Measurements from ENCODE around the gene MBNL2. TPM values are rescaled to one million over a fixed set of nuclear protein-coding genes. Genes with fewer than 3 reads are reported as not detected.

Gene MBNL2
- total and polyA plus RNA-seq, 11 donors = 18.5 to 100 (median 81.4) TPM

- WGBS, 4 donors = 61 to 82% (median 73%) methylated on average over 2 of the region's 2 CpGs
- no peak for DNase-seq
- Histone ChIP-seq H3K27ac (peak overlapping the region in 1 of 12 donors; percentile 5), H3K36me3 (peaks cover 0 to 10% (median 2%) of the 10 kb centered on the region in 9 donors), H3K9me3 (no peaks in the 10 kb centered on the region), H3K4me3 (no peak overlapping the region), H3K27me3 (no peaks in the 10 kb centered on the region), H3K4me1 (peaks cover 0 to 86% (median 45%) of the 10 kb centered on the region in 12 donors)
- TF ChIP-seq CTCF (IDR thresholded peaks at IDR 0.05) (no peak), POLR2A (IDR thresholded peaks at IDR 0.05) (no peak)
- intact Hi-C loops (cut with DNase I) = loop anchor here in 3 of 10 donors (10.0 kb wide), 2 partner anchors 56 to 66 kb away; no protein-coding TSS in a partner anchor
- ATAC-seq = no peak
Measured at GRCh38 chr13:97330448-97330847, 108.3 kb downstream of the MBNL2 start.

- no peak for TF ChIP-seq POLR2A (IDR thresholded peaks at IDR 0.05)
- TF ChIP-seq CTCF (IDR thresholded peaks at IDR 0.05) = no peak
- Histone ChIP-seq H3K27me3 (no peaks in the 10 kb centered on the region), H3K36me3 (peaks cover 0 to 29% (median 23%) of the 10 kb centered on the region in 9 donors), H3K4me3 (no peak overlapping the region), H3K27ac (no peak overlapping the region), H3K9me3 (no peaks in the 10 kb centered on the region), H3K4me1 (peaks cover 0 to 77% (median 43%) of the 10 kb centered on the region in 12 donors)
- DNase-seq (no peak), ATAC-seq (peak in 3 of 4 donors; percentile 15 to 54 (median 45))
- intact Hi-C loops (cut with DNase I) = loop anchor here in 3 of 10 donors (10.0 kb wide), 2 partner anchors 58 to 68 kb away; no protein-coding TSS in a partner anchor
- WGBS, 4 donors = 40 to 71% (median 47%) methylated on average over 4 of the region's 4 CpGs
Measured at GRCh38 chr13:97332742-97333141, 110.6 kb downstream of the MBNL2 start.

- Histone ChIP-seq H3K27ac (no peak overlapping the region), H3K9me3 (no peaks in the 10 kb centered on the region), H3K4me3 (no peak overlapping the region), H3K27me3 (no peaks in the 10 kb centered on the region), H3K4me1 (peaks cover 0 to 74% (median 32%) of the 10 kb centered on the region in 12 donors), H3K36me3 (peaks cover 0 to 39% (median 23%) of the 10 kb centered on the region in 9 donors)
- 82 to 85% (median 83%) methylated on average over 6 of the region's 6 CpGs for WGBS, 4 donors
- TF ChIP-seq POLR2A (IDR thresholded peaks at IDR 0.05) = no peak
- TF ChIP-seq CTCF (IDR thresholded peaks at IDR 0.05) = no peak
- DNase-seq (no peak), ATAC-seq (no peak)
- intact Hi-C loops (cut with DNase I) = loop anchor here in 3 of 10 donors (10.0 kb wide), 2 partner anchors 59 to 69 kb away; no protein-coding TSS in a partner anchor
Measured at GRCh38 chr13:97333983-97334382, 111.8 kb downstream of the MBNL2 start.

- Histone ChIP-seq H3K9me3 (no peaks in the 10 kb centered on the region), H3K27me3 (no peaks in the 10 kb centered on the region), H3K36me3 (peaks cover 0 to 39% (median 23%) of the 10 kb centered on the region in 9 donors), H3K4me3 (no peak overlapping the region), H3K4me1 (peaks cover 0 to 76% (median 36%) of the 10 kb centered on the region in 12 donors), H3K27ac (peak overlapping the region in 2 of 12 donors; percentile 8 to 59)
- intact Hi-C loops (cut with DNase I) = loop anchor here in 4 of 10 donors (5.0 to 10.0 kb wide), 3 partner anchors 60 to 107 kb away; no protein-coding TSS in a partner anchor
- ATAC-seq = no peak
- no peak for TF ChIP-seq POLR2A (IDR thresholded peaks at IDR 0.05)
- no peak for TF ChIP-seq CTCF (IDR thresholded peaks at IDR 0.05)
- DNase-seq = no peak
- 95 to 98% (median 97%) methylated on average over 3 of the region's 3 CpGs for WGBS, 4 donors
Measured at GRCh38 chr13:97334690-97335089, 112.6 kb downstream of the MBNL2 start.
